Mucosa of descending colon (tissue), 3 donors: Measurements from ENCODE around the gene CPA5. TPM values are rescaled to one million over a fixed set of nuclear protein-coding genes. Genes with fewer than 3 reads are reported as not detected.

Experiments used
- ATAC-seq: fragments of 200-7000 bp; cut with Tn5 transposase; one replicate; pipeline ENCODE4 v1.9.1; 2020; ENCODE audit warnings: mild to moderate bottlenecking, moderate library complexity
- DNase-seq, 3 donors: peaks; one replicate each; pipeline ENCODE4 v3.0.0-alpha.2; 2020
- H3K36me3 ChIP-seq: fragments of 200-600 bp; one replicate; pipeline ENCODE4 v1.8.0; 2021; ENCODE audit warnings: low read depth, mild to moderate bottlenecking
- H3K4me1 ChIP-seq: fragments of 200-600 bp; one replicate; pipeline ENCODE4 v1.8.0; 2021; ENCODE audit warnings: low read depth, mild to moderate bottlenecking
- H3K4me3 ChIP-seq: fragments of 200-600 bp; one replicate; pipeline ENCODE4 v1.8.0; 2021; ENCODE audit warnings: mild to moderate bottlenecking
- H3K9me3 ChIP-seq: fragments of 200-600 bp; one replicate; pipeline ENCODE4 v1.8.0; 2021; ENCODE audit warnings: mild to moderate bottlenecking
- intact Hi-C, 2 donors: fragments of 100-400 bp; cut with DNase I in 1 of 2; cut with micrococcal nuclease in 1 of 2; formaldehyde crosslinking; loops; one replicate each; pipeline versions ENCODE4 v1.11.0 to v1.11.1; 2022; cut with DNase I, micrococcal nuclease
- long read RNA-seq, 2 donors: library from polyadenylated mRNA; unstranded; transcript quantifications; one replicate each; pipeline ENCODE4 v2.0.0, GENCODE V29; 2019 to 2021
- total RNA-seq, 3 donors: library from RNA; stranded (reverse); fragmentation: NEBNext Ultra II Directional in 2 of 3; extraction: Animal tissue kit (Norgen Biotek cat#: 25700) in 2 of 3; gene quantifications; one replicate each; pipeline versions ENCODE4 v1.2.1 to v1.2.4, GENCODE V29; 2021 to 2023
- TF ChIP-seq, protein P1 (sequence below): fragments of 200-600 bp; IDR thresholded peaks from one replicate; pipeline ENCODE4 v1.8.0; 2022; ENCODE audit warnings: antibody characterized with exemption, mild to moderate bottlenecking
- donor health status: DM: no; HTN: no; CAD: no; lungs with moderate emphysema.
- donor health status: DM: no; HTN: no; CAD: no.
- donor health status: DM: no; HTN: yes; CAD: no.

CPA5 gene, protein sequence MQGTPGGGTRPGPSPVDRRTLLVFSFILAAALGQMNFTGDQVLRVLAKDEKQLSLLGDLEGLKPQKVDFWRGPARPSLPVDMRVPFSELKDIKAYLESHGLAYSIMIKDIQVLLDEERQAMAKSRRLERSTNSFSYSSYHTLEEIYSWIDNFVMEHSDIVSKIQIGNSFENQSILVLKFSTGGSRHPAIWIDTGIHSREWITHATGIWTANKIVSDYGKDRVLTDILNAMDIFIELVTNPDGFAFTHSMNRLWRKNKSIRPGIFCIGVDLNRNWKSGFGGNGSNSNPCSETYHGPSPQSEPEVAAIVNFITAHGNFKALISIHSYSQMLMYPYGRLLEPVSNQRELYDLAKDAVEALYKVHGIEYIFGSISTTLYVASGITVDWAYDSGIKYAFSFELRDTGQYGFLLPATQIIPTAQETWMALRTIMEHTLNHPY
- total RNA-seq = not detected
- long read RNA-seq, donor 1 = 0 reads
- long read RNA-seq, donor 2 = 0 reads

DNA sequence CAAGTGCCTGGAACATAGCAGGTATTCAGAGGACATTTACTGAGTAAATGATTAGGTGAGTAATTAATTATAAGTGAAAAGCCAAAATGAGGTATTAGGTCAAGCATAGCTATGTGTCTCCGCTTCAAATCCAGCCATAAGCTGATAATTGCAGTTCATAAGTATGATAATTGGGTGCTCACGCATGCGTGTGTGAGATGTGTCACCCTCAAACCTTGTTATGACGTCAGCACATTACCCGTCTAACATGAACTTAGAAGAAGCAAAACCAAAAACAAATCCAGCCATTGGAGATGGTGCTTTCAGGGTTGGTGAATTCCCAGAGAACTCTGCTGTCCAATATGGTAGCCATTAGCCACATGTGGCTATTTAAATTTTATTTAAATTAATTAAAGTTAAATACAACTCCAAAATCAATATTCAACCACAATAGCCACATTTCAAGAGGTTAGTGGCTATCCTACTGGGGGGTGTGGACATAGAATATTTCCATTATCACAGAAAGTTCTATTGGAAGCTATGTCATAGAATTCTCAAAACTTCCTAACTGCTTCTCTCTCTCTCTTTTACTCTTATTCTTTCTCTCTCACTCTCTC, at the start of gene CPA5:
Gene CPA5, plus strand, starts transcription at position 546 of the 596 bp plus-strand sequence. CDS start 1,670 bp downstream, outside the sequence.
- H3K9me3 ChIP-seq = no peaks in the 10 kb centered on the region
- DNase-seq (no peak), ATAC-seq (no peak)
- intact Hi-C loops = no loop called here
- H3K36me3 ChIP-seq = no peaks in the 10 kb centered on the region
- no peaks in the 10 kb centered on the region for H3K4me1 ChIP-seq
- no peak within 1 kb of the TSS for H3K4me3 ChIP-seq
- TF ChIP-seq, protein P1, sequence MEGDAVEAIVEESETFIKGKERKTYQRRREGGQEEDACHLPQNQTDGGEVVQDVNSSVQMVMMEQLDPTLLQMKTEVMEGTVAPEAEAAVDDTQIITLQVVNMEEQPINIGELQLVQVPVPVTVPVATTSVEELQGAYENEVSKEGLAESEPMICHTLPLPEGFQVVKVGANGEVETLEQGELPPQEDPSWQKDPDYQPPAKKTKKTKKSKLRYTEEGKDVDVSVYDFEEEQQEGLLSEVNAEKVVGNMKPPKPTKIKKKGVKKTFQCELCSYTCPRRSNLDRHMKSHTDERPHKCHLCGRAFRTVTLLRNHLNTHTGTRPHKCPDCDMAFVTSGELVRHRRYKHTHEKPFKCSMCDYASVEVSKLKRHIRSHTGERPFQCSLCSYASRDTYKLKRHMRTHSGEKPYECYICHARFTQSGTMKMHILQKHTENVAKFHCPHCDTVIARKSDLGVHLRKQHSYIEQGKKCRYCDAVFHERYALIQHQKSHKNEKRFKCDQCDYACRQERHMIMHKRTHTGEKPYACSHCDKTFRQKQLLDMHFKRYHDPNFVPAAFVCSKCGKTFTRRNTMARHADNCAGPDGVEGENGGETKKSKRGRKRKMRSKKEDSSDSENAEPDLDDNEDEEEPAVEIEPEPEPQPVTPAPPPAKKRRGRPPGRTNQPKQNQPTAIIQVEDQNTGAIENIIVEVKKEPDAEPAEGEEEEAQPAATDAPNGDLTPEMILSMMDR = no peak

DNA sequence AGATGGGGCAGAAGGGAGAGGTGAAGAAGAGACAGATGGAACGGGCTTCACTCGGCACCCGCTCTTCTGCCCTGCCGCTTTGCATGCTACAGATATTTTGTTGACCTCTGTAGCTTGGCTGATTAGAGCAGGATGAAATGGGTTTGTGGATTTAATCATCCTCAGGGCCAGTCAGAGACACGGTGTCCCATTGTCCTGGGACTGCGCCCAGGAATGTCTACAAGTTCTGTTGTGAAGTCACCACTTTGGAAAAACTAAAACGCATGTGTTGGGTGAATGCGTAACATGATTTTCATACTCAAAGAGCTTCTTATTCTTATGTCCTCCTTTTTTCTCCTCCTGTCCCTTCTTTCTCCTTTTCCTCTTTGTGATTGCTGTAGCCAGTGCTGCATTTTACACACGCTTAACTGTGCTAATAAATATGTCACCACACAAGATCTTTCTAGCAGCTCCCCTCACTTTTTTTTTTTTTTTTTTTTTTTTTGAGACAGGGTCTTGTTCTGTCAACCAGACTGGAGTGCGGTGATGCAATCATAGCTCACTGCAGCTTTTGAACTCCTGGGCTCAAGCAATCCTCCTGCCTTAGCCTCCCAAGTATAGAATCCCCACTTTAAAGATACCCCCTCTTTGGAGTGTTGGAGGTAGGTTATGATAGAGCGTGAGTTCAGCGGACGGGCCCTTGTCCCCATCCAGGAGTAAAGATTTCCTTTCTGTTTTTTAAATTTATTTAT, 48.2 kb upstream of the CPA5 start:
- DNase-seq (no peak), ATAC-seq (no peak)
- Histone ChIP-seq H3K36me3 (no peaks in the 10 kb centered on the region), H3K9me3 (no peaks in the 10 kb centered on the region), H3K4me1 (no peaks in the 10 kb centered on the region), H3K4me3 (no peak overlapping the region)
- intact Hi-C loops = no loop called here
- TF ChIP-seq, protein P1 = no peak

DNA sequence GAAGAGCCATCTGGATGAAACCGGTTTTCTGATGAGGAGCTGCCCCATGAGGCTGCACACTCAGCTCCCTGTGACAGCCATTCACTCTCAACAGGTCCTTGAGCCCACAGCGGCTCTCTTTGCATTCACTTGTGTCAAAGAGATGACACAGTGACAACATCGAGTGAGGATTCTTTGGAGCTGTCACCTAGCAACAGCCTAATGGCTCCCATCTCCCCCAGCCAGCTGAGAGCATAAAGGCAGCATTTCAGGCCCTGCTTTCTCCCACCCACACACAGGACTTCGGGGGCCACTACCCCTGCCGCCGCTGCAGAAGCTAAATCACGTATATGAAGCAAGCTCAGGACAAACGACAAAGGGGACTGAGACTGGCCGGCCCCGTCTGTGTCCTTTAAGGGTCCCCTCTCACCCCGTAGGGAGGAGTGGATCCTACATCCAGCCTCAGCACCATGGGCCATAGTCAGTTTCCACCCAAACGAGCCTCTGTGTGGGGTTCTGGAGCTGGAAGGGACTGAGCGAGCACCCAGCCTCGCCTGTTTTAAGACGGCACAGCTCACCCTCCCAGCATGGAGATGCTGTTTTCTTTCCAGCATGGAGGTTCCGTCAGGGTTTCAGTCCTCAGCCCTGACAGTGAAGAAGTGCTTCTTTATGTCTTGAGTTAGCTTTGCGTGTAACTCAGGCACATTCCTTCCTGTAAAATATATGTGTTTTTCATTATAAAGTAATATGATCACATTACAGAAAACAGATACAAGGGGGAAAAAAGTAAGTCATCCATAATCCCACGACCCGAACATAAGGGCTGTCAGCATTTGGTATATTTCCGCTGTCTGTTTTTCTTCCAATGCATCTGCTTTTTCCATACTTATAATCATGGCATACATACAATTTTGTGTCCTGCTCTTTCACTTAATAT, 46.7 kb upstream of the CPA5 start:
- Histone ChIP-seq H3K4me1 (no peaks in the 10 kb centered on the region), H3K36me3 (no peaks in the 10 kb centered on the region), H3K9me3 (no peaks in the 10 kb centered on the region), H3K4me3 (no peak overlapping the region)
- TF ChIP-seq, protein P1 = no peak
- DNase-seq = no peak
- ATAC-seq = no peak
- intact Hi-C loops = no loop called here

DNA sequence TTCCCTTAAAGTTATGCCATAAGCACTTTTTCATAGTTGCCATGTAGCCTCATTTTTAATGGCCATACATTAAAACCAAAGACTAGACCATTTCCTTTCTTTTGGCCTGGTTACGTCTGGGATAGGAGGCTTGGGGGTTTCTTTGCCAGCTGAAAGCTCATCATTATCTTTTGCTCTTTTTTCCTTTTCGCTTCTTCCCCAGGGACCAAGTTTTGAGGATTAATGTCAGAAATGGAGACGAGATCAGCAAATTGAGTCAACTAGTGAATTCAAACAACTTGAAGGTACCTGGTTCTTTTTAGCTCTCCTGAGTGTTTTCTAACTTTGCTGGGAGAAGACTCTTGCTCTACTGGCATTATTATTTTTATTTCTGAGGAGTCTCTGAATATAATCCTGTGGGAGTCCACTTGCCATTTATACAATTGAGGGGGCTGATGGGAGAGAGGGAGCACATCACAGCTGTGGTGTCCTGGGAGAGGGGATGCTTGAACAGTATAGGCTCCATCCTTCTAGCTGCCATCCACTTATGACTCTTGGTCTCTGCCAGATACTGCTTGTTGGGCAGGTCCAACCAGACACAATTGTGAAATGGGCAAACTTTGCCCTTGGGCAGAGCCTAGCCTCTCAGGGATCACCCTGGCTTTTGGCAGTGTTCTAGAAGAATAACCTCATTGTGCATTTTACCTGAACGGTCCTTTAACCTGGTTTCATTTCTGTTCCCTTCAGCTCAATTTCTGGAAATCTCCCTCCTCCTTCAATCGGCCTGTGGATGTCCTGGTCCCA, 45.9 kb upstream of the CPA5 start:
- ATAC-seq = peak; percentile 60
- Histone ChIP-seq H3K9me3 (no peaks in the 10 kb centered on the region), H3K4me3 (no peak overlapping the region), H3K4me1 (no peaks in the 10 kb centered on the region), H3K36me3 (no peaks in the 10 kb centered on the region)
- TF ChIP-seq, protein P1 = no peak
- intact Hi-C loops = no loop called here
- peak in 1 of 3 donors; percentile 9 for DNase-seq
